COLO829 (cell line): Measurements from ENCODE around the gene MKLN1.
"Not testable (repeated sequence)": the region's sequence is repeated elsewhere in the genome, so short reads cannot be mapped to it uniquely, and the experiment has no call there.

Experiments used
- DNase-seq: peaks from one replicate; pipeline ENCODE4 v3.0.0; 2012; ENCODE audit warnings: low spot score

MKLN1 gene

DNA sequence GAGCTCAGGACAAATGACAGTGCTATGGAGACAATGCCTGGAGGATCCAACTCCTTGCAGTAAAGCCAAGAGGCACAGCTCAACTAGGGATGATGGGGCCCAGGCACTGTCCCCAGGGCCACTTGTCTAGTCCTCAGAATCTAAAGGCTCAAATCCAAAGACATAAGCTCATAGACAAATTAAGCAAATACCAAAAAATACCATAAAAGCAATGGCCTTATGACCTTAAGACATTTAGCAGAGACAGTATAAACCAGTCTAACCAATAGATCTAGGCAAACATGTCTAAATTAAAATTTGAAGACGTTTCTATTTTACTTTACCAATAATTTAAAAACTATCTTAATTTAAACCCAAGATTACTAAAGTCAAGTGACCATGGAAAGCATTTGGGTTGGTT lies 14.8 kb upstream of the MKLN1 start:
- no peak for DNase-seq

DNA sequence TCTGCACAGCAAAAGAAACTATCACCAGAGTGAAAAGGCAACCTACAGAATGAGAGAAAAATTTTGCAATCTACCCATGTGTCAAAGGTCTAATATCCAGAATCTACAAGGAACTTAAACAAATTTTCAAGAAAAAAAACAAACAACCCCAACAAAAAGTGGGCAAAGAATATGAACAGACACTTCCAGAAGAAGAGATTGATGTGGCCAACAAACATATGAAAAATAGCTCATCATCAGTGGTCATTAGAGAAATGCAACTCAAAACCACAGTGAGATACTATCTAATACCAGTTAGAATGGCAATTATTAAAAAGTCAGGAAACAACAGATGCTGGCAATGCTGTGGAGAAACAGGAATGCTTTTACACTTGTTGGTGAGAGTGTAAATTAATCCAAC lies 7.1 kb upstream of the MKLN1 start:
- DNase-seq, result no peak

- no peak for DNase-seq
Observed at GRCh38 chr7:131321656-131322055, 6.0 kb upstream of the MKLN1 start.

DNA sequence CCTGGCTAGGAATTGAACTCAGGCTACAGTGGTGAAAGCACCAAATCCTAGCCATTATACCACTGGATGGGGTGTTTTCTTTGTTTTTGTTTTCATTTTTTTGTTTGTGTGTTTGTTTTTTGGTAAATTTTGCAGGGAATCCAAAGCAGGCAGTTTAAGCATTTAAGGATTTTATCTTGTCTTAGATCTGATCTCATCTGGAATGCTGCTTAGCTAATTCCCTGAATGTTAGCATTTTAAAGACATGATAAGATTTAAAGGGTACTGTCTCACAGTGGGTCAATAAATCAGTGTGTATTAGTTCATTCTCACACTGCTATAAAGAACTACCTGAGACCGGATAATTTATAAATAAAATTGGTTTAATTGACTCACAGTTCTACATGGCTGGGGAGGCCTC lies 5.6 kb upstream of the MKLN1 start:
- no peak for DNase-seq

- DNase-seq, result no peak
Observed at GRCh38 chr7:131322861-131323260, 4.8 kb upstream of the MKLN1 start.

- no peak for DNase-seq
Observed at GRCh38 chr7:131325179-131325840, 2.4 kb upstream of the MKLN1 start.

- DNase-seq, result no peak
Observed at GRCh38 chr7:131326576-131326975, 1.1 kb upstream of the MKLN1 start.

DNA sequence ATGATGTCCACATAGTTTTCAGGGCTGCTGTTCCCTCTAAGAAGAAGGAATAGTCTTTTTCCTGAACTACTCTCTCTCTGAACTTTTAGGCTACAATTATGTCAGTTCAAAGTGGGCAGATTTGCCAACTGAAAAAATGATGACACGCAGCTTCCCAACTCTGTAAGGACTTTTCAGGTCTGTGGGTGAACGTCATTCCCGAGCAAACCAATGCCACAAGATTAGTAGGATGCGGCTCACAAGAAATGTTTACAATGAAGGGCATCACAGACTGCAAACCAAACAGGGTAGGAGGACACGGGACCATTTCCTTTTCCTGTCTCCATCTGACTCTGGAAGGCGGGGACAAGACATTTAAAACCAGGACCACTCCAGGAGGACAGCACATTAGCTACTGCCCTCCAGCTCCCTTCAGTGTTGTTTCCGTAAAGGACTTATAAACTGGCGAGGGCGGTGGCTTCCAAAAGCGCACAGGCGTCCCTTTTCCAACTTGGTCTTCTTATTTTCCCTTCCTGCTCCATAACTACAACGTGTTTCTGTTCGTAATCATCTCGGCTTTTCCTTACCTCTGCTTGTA lies 539 bp upstream of the MKLN1 start:
- peak; percentile 82 for DNase-seq

- DNase-seq, result peak; percentile 62
Observed at GRCh38 chr7:131328377-131329175, 900 bp downstream of the MKLN1 start.

DNA sequence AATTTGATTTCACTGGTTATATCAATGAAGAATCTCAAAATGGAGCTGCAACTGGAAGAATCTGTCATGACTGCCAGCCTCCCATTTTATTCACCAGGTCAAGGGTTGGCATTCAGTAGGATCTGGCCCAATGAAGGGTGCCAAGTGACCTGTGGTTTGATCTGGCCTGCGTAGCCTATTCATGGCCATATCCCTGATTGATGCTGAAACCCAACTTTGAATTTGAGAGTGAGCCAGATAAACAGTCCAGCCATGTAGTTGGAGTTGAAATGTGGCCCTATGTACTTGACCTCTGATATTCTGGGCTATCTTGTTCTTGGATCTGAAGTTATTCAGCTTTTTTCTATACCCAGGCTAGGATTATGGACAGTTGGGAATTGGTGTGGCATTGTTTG lies 1.5 kb downstream of the MKLN1 start:
- DNase-seq, result no peak

- DNase-seq, result no peak
Observed at GRCh38 chr7:131330299-131330698, 2.6 kb downstream of the MKLN1 start.

GRCh38 chr7:131331806-131332205 lies 4.1 kb downstream of the MKLN1 start:
- no peak for DNase-seq

GRCh38 chr7:131332729-131333128 lies 5.1 kb downstream of the MKLN1 start:
- DNase-seq, result not testable (repeated sequence)

DNA sequence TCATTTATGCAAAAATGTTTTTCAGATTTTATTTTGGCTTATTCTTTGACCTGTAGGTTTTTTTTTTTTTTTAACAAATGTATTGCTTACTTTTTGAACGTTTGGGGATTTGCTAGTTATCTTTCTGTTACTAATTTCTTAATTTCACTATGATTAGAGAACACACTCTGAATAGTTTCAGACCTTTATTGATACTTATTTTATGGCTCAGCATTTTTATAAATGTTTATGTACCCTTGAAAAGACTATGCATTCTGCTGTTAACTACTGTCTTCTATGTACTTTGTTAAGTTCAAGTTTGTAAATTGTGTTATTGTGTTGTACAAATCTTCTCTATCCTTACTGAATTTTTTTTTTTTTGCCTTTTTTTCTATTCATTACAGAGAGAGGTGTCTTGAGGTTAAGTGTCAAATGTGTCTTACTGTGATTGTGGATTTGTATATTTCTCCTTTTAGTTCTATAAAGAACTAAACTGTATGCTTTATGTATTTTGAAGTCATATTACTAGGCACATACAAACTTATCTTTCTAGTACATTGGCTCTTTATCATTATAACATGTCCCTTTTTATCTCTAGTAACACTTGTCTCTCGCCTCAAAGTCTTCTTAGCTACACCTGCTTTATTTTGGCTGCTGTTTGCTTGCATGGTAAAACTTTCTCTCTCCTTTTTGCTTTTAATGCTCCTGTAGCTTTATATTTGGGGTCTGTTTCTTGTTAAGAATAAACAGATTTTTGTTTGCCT lies 8.1 kb downstream of the MKLN1 start:
- no peak for DNase-seq

GRCh38 chr7:131336956-131337355 lies 9.3 kb downstream of the MKLN1 start:
- no peak for DNase-seq

GRCh38 chr7:131338173-131338572 lies 10.5 kb downstream of the MKLN1 start:
- no peak for DNase-seq

DNA sequence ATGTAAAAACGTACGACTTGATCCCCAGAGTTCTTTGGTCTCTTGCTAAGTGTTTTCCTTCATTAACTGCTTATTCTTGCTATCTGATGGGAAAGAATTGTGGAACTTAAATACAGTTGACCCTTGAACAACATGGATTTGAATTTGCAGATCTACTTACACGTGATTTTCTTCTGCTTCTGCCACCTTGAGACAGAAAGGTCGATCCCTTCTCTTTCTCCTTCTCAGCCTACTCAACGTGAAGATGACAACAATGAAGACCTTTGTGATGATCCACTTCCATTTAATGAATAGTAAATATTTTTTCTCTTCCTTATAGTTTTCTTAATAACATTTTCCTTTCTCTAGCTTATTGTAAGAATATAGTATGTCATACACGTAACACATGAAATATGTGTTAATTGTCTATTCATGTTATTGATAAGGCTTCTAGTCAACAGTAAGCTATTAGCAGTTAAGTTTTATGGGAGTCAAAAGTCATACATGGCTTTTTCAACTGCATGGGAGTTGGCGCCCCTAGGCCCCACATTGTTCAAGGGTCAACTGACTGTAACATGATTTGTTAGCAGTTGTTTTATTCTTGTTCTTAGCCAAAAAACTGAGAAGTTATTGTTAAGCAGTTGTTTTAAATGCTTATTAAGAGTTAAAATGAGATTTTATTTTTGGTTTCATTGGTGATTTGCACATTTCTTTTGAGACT lies 11.2 kb downstream of the MKLN1 start:
- DNase-seq, result no peak

GRCh38 chr7:131341690-131342089 lies 14.0 kb downstream of the MKLN1 start:
- no peak for DNase-seq

- no peak for DNase-seq
Observed at GRCh38 chr7:131342864-131343442, 15.3 kb downstream of the MKLN1 start.

GRCh38 chr7:131346885-131347592 lies 19.4 kb downstream of the MKLN1 start:
- no peak for DNase-seq

DNA sequence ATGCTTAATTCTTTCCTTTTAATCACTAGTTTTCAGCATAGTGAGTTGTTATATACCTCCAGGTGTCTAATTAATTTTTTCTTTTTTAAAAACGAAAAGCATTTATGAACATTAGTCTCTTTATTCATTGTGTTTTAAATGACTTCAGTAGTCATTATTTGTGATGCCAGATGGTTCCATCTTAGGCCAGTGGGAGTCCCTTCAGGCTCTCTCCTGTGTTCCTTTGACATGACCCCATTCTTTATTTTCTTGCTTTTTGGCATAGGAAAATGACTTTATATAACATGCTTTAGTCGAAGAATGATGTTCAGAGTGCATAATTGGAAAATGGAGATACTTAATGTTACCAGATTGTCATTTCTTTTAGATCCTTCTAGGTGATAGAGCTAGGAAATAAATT lies 24.4 kb downstream of the MKLN1 start:
- no peak for DNase-seq
